GM18861 (cell line): ENCODE measurements around the gene LHX4.

Experiments
- ATAC-seq: cut with Tn5 transposase; IDR thresholded peaks from one replicate; pipeline ENCODE4 v1.9.1; 2021; ENCODE audit not compliant: unreplicated experiment

LHX4 gene

GRCh38 chr1:180294711-180295110, 64.6 kb downstream of the LHX4 start:
- no peak for ATAC-seq

- no peak for ATAC-seq
Measured at GRCh38 chr1:180295999-180296398, 65.9 kb downstream of the LHX4 start.

DNA sequence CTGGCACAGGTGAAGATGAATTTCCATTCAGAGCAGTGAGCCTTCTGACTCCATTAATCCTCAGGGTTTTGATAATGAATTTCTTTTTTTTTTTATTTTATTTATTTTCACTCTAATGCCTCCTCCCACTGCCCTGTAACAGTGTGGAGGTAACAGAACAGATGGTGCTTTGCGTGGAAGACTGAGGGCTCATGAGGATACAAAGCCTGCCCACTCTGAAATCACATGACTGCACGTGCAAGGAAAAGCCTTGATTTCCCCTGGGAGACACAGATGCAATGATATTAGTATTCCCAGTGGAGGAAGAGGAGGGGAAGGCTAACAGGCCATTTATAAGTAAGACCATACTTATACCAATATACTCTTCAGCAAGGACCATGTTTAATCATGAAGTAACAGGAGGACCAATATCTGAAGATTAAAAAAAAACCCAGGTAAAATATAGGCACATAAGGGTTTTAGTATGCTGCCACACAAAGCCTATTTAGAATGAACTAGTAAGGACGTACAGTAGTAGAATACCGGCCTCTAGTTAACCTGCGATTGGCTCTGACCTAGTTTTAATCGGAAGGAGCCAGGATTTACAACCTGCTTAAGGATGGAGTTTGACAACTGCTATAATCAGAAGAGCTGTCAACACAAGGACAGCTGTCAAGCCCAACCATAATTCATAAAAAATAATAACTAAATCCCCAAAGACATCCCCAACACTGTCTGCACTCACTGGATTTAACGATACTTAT, 69.6 kb downstream of the LHX4 start:
- no peak for ATAC-seq

GRCh38 chr1:180301135-180301742, 71.2 kb downstream of the LHX4 start:
- ATAC-seq: no peak

GRCh38 chr1:180309338-180309737, 79.3 kb downstream of the LHX4 start:
- no peak for ATAC-seq

- ATAC-seq: no peak
Measured at GRCh38 chr1:180310095-180310494, 80.0 kb downstream of the LHX4 start.

DNA sequence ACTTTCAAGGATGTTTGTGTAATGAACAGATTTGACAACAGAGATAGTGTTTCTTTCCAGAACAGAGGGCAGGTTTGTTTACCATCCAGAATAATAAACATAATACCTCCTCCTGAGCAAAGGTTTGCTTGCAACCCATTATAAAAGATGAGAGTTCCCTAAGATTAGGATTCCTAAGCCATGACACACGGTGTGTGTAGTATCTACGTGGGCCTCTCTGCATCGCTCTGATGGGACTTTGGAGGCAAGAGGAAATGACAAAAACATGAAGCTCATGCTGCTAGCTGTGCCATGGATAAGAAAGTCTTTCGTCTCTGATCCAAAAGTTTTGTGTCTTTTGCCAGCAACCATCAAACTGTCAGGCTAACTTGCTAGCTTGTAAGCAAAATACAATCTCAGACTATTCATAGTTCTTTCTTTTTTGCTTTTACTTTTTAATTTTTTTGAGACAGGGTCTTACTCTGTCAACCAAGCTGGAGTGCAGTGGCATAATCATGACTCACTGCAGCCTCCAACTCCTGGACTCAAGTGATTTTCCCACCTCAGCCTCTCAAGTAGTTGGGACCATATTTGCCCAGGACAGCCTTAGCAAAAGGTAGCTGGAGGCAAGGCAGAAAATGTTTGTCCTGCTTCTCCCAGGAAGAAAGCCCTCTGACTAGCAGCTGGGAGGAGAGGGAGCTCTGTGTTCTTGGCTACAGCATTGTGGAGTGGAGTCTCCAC, 81.1 kb downstream of the LHX4 start:
- no peak for ATAC-seq

DNA sequence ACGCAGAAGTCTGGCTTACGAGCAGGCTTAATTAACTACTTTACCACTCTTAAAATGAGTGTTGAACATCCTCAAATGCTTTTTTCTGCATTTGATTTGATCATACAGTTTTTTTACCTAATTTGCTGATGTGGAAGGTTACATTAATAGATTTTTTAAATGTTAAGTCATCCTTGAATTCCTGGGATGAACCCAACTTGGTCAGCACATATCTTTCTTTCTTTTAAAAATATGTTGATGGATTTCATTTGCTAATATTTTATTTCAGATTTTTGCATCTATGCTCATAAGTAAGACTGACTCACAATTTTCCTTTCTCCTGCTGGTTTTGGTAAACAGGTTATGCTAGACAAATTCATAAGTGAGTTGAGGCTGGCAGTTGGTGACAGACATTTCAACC, 82.9 kb downstream of the LHX4 start:
- no peak for ATAC-seq

- no peak for ATAC-seq
Measured at GRCh38 chr1:180327089-180327488, 97.0 kb downstream of the LHX4 start.
